HT-29 (cell line): Measurements from ENCODE around the gene ARPC5L. TPM values are rescaled to one million over a fixed set of nuclear protein-coding genes. Genes with fewer than 3 reads are reported as not detected.
A peak's percentile ranks its signal among the peaks of the same experiment; 100 is the strongest.
"Not testable (repeated sequence)": the region's sequence is repeated elsewhere in the genome, so short reads cannot be mapped to it uniquely, and the experiment has no call there.

ENCODE experiments used
- DNase-seq: peaks from one replicate; pipeline ENCODE4 v3.0.0-alpha.2; 2015; ENCODE audit warnings: low spot score
- total RNA-seq: library from RNA; depleted of rRNA; stranded (reverse); fragments of >200 nt; shearing (Covaris generic); gene quantifications from 2 replicates; pipeline ENCODE4 v1.2.3, GENCODE V29; 2014; rRNA removed

ARPC5L gene
- total RNA-seq, result 66.9 and 76.1 TPM in 2 replicates

DNA sequence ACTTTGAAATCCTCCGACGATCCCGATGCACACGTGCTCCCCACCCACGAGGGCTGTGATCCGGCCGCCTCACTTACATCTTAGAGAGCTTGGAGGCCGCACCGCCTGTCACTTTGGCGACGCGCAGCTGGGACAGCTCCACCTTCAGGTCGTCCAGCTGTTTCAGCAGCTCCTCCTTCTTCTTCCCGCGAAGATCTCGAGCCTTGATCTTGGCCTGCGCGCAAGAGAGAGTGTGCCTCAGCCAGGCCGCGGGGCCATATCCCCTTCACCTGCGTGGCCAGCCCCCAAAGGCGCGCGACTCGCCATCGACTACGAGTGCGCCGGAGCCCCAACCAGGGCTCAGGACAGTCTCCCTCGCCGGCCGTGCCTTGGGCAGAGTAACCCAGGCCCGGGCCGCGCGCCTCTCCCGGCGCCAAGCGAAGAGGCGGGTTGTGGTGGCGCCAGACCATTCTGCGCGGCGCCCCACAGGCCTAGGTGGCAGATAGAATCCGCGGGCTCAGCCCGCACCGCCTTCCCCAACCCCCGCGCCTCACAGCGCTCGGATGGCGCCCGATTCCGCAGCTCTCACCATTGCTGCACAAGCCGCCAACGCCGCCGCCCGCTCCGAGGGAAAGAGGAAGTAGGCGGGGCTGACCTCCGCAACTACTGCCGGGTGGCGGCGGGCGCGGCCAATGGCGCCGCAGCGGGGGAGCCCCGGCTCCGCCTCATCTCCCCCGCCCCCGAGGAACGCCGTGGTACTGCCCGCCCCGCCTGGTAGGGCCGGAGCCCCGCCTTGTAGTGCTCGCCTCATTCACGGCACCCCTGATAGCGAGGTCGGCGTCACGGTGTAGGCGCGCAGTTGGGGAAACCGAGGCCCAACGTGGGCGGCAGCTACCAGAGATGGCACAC is at the start of gene ARPC5L, which contains the start of gene RPL35:
Gene ARPC5L, plus strand, starts transcription at position 789 of the 888 bp plus-strand sequence. CDS start 7,161 bp downstream, outside the sequence.
Gene RPL35, minus strand, starts transcription at position 616 of the 888 bp plus-strand sequence. Its CDS starts 45 bp downstream, at position 571.
- DNase-seq, result peak; percentile 96

DNA sequence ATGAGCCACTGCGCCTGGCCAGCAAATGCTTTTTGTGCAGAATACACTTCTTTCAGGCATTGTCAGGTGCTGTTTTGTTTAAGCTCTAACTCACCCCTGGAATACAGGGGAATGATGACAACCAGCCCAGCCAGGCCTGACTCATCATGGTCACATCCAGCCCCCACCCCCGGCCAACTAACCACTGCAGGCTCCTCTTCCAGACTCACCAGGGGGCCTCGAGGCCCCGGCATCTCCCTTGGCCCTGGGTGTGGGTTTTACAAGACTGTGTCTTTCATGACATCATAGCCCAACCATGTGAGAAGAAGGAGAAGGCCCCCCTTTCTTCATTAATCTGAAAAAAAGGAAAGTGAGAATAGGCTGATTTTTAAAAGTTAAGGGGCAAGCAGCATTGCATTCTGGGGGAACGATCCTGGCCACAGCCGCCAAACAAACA is 49.5 kb upstream of the ARPC5L start:
- no peak for DNase-seq

DNA sequence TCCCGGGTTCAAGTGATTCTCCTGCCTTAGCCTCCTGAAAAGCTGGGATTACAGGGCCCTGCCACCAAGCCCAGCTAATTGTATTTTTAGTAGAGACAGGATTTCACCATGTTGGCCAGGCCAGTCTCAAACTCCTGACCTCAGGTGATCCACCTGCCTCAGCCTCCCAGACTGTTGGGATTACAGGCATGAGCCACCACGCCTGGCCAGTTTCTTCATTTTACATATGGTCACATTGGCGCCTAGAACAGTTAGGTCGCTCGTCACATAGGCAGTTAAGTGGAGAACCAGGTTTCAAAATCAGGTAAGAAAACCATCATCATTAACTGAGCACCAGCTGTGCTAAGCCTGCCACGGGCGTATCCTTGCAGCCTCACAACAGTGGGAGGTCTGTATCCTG is 48.9 kb upstream of the ARPC5L start:
- DNase-seq, result no peak

DNA sequence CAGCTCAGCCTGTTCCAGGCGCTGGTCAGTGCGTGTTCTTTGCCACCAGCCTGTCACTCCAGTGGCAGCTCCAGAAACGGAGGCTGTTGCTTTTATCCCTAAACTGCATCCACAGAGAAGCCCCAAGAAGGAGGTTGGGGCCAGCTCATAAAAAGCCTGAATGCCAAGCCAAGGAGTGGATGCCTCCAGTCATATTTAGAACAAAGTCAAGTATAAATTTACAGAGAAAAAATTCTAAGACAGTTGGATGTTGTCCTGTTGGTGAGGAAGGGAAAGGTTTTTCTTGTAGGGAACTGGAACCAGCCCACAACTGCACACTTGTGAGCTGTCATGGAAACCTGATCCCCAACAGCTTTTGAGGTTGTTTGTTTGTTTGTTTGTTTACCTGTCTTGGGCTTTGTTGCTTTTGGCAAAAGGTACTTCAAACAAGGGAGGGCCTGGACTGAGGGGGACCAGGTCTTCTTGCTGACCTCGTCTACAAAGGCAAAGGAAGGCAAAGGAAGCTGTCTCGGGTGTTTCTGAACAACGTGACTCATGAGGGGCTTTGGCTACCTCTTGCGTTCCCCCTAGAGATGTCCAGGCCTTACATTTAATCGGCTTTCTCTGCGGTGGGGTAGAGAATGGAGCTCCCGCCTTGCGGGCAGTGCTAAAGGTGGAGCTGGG is 48.3 kb upstream of the ARPC5L start:
- DNase-seq, result no peak

DNA sequence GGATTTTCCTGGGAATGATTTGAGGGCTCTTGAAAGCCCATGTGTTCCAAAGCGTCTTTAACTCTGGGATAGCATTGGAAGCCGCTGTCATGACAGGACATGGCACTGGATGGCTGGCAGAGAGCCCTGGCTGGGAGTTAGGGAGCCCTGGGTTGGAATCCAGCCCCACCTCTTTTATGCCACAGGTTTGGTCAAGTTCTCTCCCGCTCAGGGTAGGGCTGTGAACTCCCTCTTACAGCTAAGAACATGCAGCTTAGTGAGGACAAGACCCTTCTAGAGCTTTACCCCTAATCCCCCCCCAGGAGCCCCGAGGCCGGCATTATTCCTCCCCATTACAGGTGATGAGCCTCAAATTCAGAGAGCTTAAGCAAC is 47.8 kb upstream of the ARPC5L start:
- DNase-seq, result no peak

DNA sequence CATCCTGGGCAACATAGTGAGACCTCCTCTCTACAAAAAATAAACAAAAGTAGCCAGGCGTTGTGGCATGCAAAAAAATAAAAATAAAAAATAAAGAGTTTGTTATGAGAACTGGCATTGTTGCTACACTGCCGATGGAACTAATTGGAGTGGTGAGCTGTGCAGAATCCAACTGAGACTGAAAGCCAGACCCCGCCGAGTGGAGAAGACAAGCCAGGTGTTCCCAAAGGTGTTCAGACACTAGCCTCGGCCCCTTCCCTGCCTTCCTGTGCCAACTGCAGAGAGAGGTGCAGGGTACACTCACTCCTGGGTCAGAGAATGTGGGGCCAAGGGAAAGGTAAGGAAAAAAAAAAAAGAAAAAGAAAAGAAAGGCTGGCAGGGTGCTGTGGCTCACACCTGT is 46.3 kb upstream of the ARPC5L start:
- DNase-seq, result no peak

DNA sequence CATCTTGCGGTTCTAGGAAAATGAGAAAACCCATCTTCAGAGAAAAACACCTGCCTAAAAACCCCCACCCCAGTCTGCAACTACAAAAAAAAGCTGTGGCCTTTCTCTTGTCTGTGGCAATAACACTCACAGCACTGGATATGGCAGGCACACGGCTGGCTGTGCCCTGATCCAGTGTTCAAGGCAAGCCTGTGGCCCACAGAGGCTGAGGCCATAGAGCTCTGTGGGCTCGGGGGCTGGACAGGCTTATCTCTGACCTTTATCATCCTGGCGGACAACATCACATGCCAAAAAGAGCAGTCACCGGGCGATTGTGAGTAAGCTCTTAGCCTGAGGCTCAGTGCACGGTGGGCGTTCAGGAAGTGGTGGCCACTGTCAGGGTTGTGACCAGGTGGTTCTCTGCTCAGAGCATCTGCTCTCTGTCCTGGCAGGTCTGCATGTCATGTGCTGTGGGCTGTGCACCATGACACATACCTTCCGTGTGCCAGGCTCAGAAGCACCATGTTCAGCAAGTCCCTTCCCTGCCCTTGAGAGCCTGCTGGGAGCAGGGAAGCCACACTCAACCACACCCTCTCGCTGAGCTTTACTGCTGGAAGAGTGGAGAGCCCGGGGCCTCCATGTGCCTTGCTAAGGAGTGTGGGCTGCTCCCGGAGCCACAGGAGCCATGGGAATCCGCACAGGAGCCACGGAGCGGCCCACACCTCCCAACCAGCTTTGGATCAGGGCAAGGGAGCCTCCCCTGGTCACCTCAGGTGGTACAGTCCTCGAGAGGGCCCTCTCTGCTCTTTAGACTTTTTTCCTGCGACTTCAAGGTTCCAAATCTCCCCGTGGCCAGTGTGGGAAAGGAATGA is 43.3 kb upstream of the ARPC5L start:
- no peak for DNase-seq

DNA sequence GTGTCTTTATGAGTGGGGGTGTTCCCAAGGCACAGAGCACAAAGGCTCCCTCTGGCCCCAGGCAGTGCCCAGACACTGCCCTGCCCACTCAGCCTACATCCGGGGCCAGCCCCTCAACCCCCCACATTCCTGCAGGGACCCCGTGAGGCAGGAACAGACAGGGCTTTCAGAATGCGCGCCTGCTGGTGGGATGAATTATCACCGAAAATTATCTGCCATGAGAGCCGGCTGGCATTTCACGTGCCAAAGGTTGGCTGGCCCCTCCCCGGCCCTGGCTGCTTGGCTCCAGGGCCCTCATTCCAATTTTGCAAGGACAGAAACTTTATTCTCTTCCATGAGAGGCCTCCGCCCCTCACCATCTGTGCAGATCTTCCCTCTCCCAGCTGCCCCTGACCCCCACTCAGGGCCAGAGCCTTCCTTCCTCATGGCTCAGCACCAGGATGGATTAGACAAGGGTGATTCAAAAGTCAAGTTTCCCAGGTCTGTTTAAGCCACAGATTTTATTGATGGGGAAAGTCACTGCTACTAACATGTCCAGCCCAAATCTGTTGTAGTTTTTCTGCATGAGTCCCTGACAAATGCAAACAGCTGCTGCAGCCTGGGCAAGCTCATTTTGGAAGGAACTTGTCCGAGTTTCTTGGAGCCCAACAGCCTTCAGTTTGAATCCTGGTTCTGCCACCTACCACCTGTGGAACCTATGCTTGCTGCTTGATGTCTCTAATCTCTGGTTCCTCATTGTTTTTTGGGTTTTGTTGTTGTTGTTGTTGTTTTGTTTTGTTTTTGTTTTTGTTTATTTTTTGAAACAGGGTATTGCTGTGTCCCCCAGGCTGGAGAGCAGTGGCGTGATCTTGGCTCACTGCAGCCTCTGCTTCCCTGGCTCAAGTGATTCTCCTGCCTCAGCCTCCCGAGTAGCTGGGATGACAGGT is 41.0 kb upstream of the ARPC5L start:
- DNase-seq, result no peak

DNA sequence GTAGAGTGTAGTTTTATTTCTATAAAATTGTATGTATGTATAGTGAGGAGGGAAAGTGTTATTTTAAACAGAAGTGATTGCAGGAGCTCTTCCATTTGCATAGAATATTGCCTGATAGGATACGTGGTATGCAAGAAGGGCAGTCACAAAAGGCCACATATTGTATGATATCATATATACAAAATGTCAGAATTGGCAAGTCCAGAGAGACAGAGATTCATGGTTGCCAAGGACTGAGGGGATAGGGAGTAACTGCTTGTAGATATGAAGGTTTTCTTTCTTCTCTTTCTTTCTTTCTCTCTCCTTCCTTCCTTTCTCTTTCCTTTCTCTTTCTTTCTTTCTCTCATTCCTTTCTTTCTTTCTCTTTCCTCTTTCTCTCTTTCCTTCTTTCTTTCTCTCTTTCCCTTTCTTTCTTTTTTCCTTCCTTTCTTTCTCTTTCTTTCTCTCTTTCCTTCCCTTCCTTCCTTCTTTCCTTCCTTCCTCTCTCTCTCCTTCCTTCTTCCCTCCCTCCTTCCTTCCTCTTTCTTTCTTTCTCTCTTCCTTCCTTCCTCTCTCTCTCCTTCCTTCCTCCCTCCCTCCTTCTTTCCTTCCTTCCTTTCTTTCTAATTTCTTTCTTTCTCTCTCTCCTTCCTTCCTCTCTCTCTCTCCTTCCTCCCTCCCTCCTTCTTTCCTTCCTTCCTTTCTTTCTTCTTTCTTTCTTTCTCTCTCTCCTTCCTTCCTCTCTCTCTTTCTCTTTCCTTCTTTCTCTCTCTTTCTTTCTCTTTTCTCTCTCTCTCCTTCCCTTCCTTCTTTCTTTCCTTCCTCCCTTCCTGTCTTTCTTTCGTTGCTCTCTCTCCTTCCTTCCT is 33.2 kb upstream of the ARPC5L start:
- no peak for DNase-seq

DNA sequence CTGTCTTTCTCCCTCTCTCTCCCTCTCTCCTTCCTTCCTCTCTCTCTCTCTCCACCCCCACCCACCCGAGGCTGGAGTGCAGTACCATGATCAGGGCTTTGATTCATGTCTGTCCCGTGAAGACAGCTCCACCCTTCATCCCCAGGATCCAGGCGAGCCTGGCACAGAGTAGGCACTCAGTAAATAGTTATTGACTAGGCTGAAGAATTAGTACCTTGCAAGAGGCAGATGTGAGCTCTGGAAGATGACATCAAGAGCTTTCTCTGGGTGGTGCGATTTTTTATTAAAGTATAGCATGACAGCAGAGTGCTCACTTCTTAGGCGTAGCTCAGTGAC is 32.6 kb upstream of the ARPC5L start:
- DNase-seq, result peak; percentile 14

DNA sequence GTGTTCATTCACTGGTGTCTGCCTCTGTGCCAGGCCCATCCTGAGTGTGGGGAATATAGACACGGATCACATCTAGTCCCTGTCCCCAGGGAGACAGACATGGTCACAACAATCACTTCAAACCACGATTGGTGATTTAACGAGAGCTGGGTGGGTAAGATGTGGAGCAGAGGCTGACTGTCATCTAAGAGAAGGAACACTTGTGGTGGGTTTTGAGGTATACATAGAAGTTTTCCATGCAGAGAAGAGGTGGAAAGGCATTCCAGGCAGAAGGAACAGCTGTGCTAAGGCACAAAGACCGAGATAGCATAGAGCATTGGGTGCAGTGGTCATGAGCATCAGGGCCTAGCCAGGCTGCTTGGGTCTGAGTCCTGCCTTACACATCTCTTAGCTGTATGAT is 31.3 kb upstream of the ARPC5L start:
- no peak for DNase-seq

DNA sequence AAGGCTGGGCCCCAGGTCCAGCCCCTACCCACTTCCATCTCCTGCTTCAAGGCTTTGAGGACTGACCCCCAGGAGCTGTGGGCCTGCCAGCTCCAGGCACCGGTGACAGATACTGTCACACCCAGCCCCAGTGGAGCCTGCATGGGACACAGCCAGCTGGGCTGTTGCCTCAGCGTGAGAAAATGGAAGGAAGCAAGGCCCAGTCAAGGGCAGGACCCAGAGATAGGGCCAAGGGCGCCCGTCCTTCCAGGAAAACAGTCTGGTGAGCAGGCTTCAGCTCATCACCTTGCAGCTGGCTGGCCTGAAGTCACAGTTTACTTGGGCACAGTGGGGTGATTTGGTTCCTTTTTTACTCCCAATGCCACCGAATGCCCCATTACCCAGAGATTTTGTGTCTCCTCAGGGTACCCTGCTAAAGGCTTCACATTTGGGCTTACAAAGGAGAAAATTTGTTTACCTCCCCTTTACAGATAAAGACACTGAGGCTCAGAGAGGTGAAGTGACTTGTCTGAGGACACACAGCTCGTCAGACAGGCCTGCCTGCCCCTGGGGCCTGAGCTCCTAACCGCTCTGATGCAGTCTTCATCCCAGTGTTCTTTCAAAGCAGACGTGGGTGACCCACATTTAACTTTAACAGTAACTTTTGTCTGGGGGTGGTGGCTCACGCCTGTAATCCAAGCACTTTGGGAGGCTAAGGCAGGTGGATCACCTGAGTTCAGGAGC is 30.1 kb upstream of the ARPC5L start:
- no peak for DNase-seq

DNA sequence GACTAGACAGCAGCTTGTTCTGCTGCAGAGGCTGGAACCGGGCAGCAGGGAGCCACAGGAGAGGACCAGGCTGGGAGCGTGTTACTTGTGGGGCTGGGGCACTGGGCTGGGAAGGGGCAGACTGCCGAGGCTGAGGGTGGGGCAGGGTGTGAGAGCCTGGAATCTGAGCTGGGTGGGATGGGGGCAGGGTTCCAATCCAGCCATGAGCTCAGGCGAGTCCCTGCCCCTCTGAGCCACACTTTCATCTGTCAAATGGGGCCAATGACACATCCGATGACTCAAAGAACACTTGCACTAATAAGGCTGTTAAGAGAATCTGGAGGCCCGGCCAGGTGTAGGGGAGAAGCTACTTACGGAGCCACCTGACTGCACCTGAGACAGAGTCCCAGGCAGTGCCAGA is 27.3 kb upstream of the ARPC5L start:
- peak; percentile 68 for DNase-seq

DNA sequence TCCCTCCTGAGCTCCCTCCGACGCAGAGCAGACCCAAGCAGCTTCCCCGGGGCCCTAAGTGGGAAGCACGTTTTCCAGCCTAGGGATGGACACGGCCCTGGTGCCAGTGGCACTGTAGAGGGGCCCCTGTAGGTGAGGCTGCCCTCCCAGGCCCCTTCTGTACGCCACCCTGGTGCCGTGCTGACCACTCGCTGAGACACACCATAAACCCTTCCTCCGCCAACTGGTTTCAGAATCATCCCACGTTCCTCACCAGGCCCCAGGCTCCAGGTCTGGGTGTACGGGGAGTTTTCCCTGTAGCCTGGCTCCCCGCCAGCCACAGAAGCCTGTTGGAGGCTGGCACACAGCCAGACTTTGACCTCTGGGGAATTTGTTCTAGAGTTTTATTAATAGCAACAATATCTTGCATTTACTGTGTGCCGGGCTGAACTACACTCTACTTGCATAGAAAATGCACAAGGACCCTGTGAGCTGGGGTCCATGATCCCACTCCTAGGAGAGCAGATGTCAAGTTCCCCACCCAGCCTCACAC is 26.8 kb upstream of the ARPC5L start:
- peak; percentile 91 for DNase-seq

DNA sequence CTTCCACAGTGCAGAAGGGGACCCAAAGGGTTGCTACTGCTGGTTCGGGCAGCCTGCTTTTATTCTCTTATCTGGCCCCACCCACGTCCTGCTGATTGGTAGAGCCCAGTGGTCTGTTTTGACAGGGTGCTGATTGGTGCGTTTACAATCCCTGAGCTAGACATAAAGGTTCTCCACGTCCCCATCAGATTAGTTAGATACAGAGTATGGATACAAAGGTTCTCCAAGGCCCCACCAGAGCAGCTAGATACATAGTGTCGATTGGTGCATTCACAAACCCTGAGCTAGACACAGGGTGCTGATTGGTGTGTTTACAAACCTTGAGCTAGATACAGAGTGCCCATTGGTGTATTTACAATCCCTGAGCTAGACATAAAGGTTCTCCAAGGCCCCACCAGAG is 23.8 kb upstream of the ARPC5L start:
- not testable (repeated sequence) for DNase-seq

DNA sequence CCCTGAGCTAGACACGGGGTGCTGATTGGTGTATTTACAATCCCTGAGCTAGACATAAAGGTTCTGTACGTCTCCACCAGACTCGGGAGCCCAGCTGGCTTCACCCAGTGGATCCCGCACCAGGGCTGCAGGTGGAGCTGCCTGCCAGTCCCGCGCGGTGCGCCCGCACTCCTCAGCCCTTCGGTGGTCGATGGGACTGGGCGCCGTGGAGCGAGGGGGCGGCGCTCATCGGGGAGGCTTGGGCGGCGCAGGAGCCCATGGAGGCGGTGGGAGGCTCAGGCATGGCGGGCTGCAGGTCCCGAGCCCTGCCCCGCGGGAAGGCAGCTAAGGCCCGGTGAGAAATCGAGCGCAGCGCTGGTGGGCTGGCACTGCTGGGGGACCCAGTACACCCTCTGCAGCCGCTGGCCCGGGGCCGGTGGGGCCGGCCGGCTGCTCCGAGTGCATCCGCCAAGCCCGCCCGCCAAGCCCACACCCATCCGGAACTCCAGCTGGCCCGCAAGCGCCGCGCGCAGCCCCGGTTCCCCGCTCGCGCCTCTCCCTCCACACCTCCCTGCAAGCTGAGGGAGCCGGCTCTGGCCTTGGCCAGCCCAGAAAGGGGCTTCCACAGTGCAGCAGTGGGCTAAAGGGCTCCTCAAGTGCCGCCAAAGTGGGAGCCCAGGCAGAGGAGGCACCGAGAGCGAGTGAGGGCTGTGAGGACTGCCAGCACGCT is 23.2 kb upstream of the ARPC5L start:
- DNase-seq, result not testable (repeated sequence)

DNA sequence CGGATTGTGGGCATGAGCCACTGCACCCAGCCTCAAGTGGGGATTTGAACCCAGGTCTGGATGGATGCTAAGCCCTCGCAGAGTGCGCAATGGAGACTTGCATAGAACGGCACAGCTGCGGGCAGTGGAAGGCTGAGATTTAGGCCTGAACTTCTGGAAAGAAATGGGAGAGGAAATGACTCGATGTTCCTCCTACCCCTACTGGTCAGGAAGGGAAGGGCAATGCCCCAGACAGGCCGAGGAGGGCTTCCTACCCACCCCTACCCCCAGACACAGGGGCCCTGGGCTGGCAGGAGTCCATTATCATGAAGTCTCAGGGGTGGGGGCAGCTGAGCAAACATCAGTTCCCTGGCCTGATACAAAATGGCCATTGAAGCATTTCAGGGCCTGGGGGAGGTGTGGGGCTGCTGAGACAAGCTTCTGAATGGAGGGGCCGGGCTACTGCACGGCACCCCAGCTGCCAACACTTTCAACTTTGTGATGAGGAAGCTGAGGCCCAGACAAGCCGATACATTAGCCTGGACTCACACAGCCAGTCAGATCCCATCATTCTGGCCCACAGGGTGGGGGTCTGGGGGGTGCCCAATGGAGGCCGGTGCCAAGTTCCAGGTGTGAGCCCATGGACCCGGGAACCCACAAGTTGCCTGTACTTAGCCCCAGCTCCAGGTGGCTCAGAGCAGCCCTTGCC is 22.2 kb upstream of the ARPC5L start:
- no peak for DNase-seq
